Right lobe of liver (tissue), 4 donors: Measurements from ENCODE around the gene RAB3GAP1.

Source experiments
- CTCF ChIP-seq, 4 donors: fragments of 200-600 bp in 3 of 4; fragments of 450-650 bp in 1 of 4; IDR thresholded peaks; one replicate each; pipeline versions ENCODE4 v1.5.1 to v1.8.0; 2016 to 2022; ENCODE audit warnings: antibody characterized with exemption in 4 of 4, mild to moderate bottlenecking in 2 of 4
- POLR2A ChIP-seq: fragments of 450-650 bp; IDR thresholded peaks from one replicate; pipeline ENCODE4 v1.6.1; 2017; ENCODE audit warnings: antibody characterized with exemption, mild to moderate bottlenecking
- donor health status: DM: no; HTN: no; CAD: no.
- donor health status: DM: no; HTN: no; CAD: no.
- donor health status: DM: no; HTN: yes; CAD: no.

DNA sequence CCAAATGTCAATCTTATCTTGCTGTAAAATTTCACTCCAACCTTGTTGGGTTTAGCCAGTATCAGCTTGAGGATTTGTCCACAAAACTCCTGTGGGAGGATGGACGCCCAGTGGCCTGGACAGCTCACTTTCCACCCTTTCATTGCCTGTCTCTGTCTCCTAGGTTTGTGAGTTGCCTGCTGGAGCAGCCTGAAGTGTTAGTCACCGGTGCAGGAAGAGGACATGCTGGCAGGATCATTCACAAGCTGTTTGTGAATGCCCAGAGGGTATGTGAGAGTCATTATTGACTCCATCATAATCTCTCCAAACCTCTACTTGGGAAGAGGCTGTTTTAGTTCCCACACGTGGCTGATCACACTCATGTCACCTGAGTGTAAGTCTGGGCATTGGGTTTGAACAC lies 112.3 kb downstream of the RAB3GAP1 start:
- TF ChIP-seq CTCF (IDR thresholded peaks at IDR 0.05) (no peak), POLR2A (no peak)
